ENCODE measurements around the gene PRRG3.

DNA sequence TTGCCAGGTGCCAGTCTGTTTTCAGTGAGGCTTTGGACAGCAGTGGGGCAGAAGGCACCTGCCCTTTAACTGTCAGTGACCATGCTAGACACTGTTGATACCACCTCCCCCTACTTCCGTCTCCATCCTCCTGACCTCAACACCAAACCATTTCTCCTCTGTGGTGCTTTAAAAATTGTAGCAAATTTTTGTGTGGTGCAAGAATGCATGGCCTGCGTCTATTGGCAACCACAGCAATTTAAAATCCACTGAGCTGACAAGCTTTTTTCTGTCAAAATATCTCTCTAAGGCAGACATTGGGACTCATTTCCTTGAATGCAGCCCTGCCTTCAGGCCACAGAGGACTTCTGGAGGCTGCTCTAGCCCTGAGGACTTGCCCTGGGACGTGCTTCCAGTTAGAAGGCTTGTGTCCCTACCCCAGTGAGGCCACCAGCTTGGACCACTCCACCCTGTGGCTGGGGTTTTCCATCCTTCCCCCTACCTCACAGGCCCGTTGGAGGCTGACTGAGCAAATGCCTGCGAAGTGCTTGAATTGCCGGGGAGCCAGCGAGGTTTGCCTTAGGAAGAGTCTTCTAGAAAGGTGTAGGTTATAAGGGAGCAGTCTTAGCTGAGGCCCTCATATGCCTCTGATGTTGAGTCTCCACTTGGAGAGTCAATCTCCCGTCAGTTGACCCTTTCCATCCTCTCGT is 6.9 kb downstream of the PRRG3 start:
- TF ChIP-seq, protein P1, sequence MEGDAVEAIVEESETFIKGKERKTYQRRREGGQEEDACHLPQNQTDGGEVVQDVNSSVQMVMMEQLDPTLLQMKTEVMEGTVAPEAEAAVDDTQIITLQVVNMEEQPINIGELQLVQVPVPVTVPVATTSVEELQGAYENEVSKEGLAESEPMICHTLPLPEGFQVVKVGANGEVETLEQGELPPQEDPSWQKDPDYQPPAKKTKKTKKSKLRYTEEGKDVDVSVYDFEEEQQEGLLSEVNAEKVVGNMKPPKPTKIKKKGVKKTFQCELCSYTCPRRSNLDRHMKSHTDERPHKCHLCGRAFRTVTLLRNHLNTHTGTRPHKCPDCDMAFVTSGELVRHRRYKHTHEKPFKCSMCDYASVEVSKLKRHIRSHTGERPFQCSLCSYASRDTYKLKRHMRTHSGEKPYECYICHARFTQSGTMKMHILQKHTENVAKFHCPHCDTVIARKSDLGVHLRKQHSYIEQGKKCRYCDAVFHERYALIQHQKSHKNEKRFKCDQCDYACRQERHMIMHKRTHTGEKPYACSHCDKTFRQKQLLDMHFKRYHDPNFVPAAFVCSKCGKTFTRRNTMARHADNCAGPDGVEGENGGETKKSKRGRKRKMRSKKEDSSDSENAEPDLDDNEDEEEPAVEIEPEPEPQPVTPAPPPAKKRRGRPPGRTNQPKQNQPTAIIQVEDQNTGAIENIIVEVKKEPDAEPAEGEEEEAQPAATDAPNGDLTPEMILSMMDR (IDR thresholded peaks at IDR 0.05), result no peak
- TF ChIP-seq POLR2AphosphoS5 (IDR thresholded peaks at IDR 0.05) (no peak), POLR2A (IDR thresholded peaks at IDR 0.05) (no peak)

Measured in prostate gland (tissue), 2 donors.